Measurements from ENCODE around the gene UBASH3A.

DNA sequence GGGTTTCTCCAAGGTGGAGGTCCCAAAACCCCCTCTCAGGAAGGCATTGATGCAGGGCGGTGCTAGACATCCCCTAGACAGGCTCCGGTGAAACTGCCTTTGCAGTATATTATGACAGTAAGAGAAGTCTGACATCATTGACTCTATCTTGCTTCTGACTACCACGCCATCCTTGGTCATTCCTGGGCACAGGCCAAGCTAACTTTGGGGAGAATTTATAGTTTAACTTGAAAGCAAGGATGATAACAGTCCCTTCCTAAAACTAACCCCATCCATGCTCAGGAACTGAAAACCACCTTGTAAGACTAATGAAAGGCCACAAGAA lies 62.1 kb downstream of the UBASH3A start:
- TF ChIP-seq, protein P1, sequence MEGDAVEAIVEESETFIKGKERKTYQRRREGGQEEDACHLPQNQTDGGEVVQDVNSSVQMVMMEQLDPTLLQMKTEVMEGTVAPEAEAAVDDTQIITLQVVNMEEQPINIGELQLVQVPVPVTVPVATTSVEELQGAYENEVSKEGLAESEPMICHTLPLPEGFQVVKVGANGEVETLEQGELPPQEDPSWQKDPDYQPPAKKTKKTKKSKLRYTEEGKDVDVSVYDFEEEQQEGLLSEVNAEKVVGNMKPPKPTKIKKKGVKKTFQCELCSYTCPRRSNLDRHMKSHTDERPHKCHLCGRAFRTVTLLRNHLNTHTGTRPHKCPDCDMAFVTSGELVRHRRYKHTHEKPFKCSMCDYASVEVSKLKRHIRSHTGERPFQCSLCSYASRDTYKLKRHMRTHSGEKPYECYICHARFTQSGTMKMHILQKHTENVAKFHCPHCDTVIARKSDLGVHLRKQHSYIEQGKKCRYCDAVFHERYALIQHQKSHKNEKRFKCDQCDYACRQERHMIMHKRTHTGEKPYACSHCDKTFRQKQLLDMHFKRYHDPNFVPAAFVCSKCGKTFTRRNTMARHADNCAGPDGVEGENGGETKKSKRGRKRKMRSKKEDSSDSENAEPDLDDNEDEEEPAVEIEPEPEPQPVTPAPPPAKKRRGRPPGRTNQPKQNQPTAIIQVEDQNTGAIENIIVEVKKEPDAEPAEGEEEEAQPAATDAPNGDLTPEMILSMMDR (IDR thresholded peaks at IDR 0.05), result no peak
- TF ChIP-seq POLR2A (IDR thresholded peaks at IDR 0.05), result no peak

Measured in Peyer's patch (tissue), 4 donors.